NK-92 (cell line): ENCODE results near the gene FUBP1.
A peak's percentile ranks its signal among the peaks of the same experiment; 100 is the strongest.
"Not testable (repeated sequence)": the region's sequence is repeated elsewhere in the genome, so short reads cannot be mapped to it uniquely, and the experiment has no call there.

ENCODE experiments used
- DNase-seq: peaks from one replicate; lab custom pipeline; 2025; ENCODE audit not compliant: unreplicated experiment; lab: John Stamatoyannopoulos, UW

The FUBP1 gene, protein sequence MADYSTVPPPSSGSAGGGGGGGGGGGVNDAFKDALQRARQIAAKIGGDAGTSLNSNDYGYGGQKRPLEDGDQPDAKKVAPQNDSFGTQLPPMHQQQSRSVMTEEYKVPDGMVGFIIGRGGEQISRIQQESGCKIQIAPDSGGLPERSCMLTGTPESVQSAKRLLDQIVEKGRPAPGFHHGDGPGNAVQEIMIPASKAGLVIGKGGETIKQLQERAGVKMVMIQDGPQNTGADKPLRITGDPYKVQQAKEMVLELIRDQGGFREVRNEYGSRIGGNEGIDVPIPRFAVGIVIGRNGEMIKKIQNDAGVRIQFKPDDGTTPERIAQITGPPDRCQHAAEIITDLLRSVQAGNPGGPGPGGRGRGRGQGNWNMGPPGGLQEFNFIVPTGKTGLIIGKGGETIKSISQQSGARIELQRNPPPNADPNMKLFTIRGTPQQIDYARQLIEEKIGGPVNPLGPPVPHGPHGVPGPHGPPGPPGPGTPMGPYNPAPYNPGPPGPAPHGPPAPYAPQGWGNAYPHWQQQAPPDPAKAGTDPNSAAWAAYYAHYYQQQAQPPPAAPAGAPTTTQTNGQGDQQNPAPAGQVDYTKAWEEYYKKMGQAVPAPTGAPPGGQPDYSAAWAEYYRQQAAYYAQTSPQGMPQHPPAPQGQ

DNA sequence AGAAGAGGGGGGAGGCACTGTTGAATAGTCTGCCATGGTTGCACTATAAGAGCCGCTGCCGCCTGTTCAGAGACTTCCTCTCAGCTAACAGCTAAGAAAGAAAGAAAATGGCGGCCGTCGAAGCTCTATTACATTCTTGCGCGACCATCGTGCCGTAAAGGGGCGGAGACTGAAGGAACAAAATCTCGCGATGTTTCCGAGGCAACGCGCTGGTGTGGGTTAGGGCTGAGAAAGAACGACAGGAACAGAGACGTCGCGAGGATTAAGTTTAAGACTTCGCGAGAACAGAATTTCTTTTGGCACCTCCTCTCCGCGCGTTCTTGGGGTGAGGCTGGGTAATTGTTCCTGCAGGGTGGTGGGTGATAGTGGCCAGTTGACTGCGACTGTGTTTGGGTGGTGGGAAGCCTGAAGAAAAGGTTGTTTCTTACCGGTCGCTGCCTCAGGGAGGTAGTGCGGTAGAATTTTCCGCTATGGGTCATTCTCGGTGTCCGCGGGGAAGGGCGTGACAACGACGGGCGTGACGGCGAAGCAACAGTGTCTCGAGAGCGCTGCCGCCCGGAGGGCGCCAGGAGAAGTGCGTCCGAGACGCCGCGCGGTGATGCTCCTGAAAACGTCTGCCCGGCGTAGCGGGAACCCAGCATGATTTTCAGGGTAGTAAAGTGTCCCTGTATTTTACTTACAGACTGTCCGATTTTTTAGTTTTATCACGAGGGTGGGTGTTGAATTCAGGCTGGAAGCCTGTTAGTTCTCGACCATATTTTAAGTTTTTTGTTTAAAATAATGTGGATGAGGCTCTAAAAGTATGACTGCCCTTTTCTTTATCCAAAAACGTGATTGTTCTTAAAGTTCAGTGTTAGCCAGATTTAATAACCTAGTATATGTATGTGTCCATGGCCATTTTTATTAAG lies at the start of gene FUBP1:
FUBP1 (minus strand) TSS at position 104 of the 908 bp plus-strand sequence; CDS start at position 36, 68 bp downstream.
- peak; percentile 54 for DNase-seq

DNA sequence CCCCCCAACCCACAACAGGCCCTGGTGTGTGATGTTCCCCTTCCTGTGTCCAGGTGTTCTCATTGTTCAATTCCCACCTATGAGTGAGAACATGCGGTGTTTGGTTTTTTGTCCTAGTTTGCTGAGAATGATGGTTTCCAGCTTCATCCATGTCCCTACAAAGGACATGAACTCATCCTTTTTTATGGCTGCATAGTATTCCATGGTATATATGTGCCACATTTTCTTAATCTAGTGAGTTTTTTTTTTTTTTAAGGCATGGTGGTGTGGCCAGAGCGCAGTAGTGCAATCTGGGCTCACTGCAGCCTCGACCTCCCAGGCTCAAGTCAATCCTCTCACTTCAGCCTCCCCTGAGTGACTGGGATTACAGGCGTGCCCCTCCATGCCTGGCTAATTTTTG lies 42.3 kb upstream of the FUBP1 start:
- DNase-seq: not testable (repeated sequence)

DNA sequence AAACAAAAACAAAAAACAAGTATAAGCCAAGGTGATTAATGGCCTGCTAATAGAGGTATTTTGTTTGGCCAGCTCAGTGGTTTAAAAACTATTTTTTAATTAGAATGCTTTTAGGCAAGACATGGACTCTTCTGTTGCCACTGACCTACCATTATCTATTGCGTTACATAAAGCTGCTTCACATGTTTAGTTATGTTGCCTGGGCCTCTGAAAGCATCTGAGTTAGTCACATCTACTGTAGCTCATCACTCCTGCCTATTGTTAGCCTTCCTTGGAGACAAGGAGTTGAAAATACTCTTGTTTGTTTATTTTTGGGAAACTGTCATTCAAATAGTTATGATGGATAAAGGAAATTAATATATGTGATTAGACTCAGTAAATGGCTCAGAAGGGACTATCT lies 40.2 kb upstream of the FUBP1 start:
- no peak for DNase-seq

DNA sequence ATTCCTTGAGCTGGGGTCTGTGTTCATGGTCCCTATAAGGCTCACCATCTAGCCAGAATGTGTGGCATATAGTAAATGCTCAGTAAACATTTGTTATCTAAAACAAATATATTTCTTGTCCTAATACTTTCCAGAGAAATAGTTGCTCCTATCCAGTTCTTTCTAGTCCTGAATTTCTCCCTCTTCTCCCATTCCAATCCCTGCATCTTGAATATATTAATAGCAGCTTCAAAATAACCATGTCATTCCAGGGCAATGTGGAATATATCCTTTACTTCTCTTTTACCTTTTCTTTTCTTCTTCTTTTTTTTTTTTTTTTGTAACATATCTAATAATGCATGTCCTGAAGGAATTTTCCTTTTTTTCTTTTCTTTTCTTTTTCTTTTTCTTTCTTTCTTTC lies 36.3 kb upstream of the FUBP1 start:
- DNase-seq: no peak

DNA sequence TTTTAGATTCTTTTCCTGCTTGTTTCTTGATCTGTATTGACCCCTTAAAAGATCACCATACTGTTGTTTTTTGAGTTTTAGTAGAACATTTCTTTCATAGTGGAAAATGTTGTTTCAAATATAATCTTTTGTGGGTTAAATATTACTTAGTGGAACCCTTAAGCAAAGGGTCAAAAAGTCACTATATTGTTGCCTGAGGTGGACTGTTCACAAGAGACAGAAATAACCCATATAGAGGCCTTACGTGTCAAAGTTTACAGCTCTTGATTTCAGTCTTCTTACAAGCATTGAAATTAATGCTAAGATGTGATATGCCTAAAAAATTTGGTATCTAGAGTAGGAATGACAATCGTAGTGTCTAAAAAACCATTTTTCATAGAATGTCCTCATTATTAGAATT lies 32.2 kb upstream of the FUBP1 start:
- no peak for DNase-seq

DNA sequence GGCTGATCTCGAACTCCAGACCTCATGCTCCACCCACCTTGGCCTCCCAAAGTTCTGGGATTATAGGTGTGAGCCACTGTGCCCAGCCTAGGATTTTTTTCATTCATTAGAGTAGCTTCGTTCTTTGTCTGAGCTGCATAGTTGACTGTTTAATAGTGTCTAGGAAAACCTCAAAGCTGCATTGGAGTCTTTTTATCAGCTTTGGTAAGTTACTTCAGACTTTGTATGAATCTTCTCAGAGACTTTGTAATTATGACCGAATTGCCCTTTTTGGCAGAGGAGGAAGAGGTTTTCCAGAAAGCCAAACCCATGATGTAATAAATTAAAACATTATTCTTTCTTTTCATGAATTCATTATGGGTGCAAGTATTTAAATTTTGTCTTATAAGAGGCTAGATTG lies 31.0 kb upstream of the FUBP1 start:
- no peak for DNase-seq

DNA sequence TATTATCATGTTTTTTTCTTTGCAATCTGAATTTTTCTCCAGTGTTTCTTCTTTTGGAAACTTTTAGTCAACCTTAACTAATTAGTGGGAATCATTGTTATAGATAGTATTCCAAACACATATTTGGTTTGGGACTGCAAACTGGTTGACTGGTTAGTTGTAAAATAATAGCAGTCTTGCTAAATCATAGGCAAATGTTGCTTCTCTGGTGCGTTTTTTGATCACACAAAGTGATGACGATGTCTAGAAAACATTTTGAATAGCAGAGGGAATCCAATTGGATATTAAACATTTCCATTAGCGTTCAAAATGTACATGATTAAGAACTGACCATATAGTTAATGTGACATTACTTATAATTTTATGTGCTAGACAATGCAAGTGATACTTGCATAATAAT lies 30.4 kb upstream of the FUBP1 start:
- no peak for DNase-seq

DNA sequence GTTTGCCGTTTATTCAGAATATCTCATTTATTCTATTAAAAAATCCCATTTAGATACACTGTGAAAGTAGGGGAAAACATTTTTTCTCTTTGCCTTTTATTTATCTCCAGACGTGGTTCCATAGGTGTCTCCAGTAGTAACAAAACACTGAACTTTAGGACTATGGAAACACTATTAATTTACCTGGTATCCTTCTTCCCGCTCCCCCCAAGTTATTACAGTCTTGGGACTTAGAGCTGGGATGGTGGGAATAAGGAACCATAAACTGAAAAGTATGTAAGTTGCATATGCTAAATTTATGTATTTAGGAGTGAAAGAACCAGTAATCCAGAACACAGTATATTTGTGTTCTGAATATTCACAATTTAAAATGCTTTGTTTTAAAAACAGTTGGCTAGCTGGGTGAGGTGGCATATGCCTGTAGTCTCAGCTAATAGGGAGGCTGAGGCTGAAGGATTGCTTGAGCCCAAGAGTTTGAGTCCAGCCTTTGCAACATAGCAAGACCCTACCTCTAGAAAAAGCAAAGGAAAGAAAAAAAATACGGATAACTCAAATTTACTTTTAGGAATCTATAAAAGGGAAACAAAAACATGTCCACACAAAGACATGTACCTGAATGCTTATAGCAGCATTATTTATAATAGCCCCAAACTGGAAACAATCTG lies 28.9 kb upstream of the FUBP1 start:
- DNase-seq: no peak

DNA sequence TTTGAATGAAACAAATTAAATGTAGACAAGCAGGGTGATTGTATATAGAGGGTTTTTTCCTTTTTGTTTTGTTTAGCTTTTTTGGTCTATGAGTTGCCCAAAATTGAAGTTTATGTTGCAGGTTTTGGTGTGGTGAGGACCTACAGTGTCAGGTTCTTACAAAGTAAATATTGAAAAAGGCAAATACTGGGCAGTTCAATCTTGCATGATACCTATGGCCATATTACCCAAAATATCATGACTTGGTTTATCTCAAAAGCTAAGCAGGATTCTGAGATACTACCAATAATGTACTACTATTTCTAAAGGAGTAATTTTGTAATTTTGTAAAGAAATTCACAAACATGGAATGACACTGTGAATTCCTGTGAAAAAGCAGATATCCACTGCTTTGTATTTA lies 27.6 kb upstream of the FUBP1 start:
- DNase-seq: no peak

DNA sequence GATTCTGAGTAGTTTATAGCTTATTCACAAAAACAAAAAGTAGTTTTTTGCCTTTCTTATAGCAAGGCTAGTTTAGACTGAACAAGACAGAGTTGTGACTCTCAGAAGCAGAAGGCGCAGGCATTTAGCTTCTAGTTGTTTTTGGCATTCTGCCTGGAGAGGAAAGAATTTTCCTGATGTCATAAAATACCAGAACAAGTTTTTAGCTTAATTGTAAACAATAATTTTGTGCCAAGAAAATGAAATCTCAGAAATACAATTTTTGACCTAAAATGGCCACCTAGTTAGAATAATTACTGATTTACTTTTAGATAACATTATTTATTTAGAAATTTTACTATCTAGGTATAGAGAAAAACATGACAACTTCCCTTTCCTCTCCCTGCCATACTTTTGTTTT lies 26.9 kb upstream of the FUBP1 start:
- DNase-seq: no peak

DNA sequence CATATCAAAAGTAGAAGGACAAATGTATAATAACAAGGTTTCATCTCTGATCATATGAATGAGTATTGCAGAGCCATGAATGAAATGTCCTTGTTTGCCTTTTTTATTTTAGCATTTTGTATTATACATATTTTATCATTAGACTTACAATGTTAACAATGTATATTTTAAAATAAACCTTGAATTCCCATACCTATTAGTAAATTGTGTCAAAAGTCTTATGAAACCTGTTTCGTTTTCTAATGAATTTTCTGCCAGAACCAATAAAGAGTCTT lies 26.5 kb upstream of the FUBP1 start:
- no peak for DNase-seq

DNA sequence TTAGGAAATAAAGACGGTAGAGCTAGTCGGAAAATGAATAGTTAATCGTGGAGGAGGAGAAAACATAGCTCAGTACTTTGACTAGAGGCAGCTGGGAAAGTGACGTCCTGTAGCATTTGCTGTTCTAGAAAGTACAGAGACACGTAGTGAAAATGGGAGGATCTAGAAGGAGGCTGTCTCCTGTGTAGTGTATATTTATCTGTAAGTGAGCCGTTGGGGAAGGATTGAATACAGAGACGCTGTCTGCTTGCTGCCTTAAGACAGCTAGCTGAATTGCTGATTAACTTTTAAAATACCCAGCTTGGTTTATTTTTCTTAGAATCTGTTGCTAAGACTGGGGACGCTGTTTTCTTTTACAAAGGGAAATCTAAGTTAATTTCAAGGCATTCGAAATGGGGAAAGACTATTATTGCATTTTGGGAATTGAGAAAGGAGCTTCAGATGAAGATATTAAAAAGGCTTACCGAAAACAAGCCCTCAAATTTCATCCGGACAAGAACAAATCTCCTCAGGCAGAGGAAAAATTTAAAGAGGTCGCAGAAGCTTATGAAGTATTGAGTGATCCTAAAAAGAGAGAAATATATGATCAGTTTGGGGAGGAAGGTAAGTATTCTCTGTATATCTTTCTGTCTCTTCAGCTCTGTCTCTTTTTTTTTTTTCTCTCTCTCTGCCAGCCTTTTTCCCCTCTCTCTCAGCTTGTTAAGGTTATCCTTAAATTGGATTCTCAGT lies 26.0 kb upstream of the FUBP1 start, which contains the start of gene DNAJB4:
DNAJB4 (plus strand) TSS at position 221 of the 729 bp plus-strand sequence; CDS start at position 393, 172 bp downstream.
- no peak for DNase-seq

DNA sequence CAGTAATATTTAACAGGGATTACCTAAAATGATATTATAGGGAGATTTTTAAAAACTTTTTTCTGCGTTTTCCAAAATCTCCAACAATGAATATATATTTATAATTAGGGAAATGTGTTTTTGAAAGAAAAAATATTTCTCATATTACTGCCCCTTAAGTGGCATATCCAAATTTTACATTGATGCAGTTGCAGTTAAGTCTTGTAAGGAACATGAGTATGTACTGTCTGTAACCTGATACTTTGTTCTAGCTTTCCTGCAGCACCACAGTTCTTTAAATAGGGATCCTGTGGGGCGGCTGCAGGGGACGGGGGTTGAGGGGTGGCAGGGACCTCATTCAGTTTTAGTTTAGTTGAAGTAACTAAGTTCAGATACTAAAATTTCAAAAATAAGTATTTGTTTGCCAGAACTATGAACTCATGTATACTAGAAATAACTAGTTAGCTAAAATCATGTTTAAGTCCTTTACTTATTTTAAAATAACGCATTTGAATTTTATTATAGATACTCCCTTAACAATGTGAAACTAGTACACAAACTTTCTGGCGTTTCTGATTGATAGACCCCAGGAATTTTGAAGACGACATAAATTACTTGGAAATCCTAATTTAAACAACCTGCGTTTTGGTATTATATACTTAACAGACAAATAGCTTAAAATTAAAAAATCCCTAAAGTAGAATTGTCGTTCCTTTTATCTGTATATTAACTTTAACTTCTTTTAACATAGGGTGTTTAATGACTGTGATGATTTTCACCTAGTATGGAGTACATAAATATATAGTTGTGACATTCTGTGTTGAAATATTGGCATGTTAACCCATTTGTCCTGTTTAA lies 25.2 kb upstream of the FUBP1 start:
- DNase-seq: no peak

DNA sequence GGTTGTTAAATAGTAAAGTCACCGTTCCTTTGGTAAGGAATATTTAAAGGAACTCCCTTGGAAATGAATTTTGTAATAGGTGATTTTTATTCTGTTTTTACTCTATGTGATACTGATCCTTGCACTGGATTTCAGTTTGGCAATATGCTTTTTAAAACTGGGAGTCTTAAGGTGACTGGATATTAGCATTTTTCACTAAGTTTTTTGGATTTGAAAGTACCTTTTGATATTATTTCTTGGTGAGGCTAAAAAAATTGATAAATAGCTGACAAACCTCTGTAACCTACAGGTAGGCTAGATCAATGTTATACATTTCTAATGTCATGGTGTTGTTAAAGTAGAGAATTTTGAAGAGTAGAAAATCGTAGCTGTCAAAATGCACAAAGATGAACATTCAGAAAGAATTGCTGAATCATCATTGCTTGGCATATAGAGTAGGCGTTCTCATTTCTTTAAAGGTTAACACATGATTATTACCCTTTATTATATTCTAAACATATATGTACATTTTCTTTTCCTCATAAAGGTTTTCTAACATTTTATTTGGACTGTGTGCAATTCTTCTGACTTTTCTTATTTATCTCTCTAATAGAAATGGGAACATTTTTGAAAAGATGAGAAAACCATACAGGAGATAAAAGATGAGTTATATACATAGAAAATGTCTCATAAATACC lies 24.3 kb upstream of the FUBP1 start:
- DNase-seq: no peak

DNA sequence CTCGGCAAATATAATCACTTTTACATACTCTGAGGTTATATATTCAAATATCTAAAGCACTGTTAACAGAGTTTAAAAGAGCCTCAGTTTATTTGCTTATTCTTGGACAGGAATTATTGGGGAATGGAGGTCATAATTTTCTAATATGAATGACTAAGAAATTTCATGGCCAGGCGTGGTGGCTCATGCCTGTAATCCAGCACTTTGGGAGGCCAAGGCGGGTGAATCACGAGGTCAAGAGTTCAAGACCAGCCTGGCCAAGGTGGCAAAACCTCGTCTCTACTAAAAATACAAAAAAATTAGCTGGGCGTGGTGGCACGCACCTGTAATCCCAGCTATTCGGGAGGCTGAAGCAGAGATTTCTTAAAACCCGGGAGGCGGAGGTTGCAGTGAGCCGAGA lies 21.7 kb upstream of the FUBP1 start:
- DNase-seq: not testable (repeated sequence)

DNA sequence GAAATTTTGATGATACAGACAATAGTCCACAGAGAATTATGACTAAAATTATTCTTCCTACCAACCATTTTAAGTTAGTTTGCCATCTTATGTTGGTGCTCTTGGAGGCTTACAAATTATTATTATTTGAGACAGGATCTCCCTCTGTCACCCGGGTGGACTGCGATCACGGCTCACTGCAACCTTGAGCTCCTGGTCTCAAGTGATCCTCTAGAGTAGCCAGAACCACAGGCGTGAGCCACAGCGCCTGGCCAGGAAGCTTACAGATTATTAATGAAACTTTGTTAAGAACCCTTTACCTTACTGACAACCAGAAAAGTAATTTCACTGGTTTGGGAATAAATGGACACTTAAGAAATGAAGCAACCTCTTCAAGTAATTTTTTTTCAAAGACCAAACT lies 17.9 kb upstream of the FUBP1 start:
- no peak for DNase-seq

DNA sequence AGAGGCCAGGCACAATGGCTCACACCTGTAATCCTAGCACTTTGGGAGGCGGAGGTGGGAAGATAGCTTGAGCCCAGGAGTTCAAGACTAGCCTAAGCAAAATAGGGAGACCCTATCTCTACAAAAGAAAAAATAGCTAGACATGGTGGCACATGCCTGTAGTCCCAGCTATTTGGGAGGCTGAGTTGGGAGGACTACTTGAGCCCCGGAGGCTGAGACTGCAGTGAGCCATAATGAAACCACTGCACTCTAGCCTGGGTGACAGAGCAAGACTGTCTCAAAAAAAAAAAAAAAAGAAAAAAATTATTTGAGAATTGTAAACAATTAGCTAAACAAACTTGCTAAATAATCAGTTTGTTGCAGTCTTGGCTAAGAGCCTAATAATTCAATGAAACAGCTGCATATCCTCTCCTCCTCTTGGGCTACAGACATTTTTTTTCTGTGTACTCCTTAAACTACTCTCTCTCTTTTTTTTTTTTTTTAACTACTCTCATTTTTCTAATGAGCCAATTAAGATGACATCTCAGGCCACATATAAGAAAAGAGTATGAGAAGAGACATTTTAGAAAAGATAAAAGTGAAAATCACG lies 15.3 kb upstream of the FUBP1 start:
- no peak for DNase-seq

DNA sequence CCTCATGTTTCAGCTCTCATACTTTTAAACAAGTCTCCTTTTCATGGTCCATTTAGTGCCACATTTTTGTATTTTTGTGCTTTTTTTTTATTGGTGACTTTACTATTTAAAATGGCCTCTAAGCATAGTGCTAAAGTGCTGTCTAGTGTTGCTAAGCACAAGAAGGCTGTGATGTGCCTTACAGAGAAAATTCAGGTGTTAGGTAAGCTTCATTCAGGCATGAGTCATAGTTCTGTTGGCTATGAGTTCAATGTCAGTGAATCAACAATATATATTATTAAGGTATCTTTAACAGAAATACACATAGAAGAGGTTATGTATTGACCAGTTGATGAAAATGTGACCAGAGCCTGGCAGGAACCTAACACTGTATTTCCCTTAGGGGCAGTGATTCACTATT lies 12.8 kb upstream of the FUBP1 start:
- no peak for DNase-seq
